Astrocyte (in vitro differentiated cells and primary cell): ENCODE results near the gene CELF4.

Experiments
- EZH2 ChIP-seq: IDR thresholded peaks from 2 replicates; pipeline ENCODE4 v1.6.1; 2012; ENCODE audit warnings: mild to moderate bottlenecking, low read length, inconsistent platforms; ENCODE audit not compliant: insufficient read depth
- TF ChIP-seq, protein P1 (sequence below): IDR thresholded peaks from 2 replicates; pipeline ENCODE4 v1.5.1; 2011; ENCODE audit warnings: low read depth, mild to moderate bottlenecking, inconsistent platforms, low read length, moderate library complexity; ENCODE audit not compliant: insufficient read depth

DNA sequence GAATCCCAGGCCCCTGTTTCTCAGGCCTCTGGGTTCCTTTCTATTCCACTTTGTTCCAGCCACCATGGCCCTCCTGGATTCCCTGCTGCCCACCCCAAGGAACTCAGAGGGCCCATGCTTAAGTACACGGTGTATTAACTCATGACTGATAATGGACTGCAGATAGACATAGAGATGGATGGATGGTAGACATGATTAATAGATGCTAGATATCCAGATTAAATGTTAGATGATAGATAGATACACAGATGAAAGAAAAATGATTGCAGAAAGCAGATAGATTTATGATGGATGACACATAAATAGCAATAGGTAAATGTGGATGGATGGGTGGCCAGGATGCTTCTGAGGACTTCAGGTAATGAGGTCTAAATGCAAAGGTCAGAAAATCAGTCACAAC, 278.0 kb downstream of the CELF4 start:
- TF ChIP-seq, protein P1, sequence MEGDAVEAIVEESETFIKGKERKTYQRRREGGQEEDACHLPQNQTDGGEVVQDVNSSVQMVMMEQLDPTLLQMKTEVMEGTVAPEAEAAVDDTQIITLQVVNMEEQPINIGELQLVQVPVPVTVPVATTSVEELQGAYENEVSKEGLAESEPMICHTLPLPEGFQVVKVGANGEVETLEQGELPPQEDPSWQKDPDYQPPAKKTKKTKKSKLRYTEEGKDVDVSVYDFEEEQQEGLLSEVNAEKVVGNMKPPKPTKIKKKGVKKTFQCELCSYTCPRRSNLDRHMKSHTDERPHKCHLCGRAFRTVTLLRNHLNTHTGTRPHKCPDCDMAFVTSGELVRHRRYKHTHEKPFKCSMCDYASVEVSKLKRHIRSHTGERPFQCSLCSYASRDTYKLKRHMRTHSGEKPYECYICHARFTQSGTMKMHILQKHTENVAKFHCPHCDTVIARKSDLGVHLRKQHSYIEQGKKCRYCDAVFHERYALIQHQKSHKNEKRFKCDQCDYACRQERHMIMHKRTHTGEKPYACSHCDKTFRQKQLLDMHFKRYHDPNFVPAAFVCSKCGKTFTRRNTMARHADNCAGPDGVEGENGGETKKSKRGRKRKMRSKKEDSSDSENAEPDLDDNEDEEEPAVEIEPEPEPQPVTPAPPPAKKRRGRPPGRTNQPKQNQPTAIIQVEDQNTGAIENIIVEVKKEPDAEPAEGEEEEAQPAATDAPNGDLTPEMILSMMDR, result no peak
- TF ChIP-seq EZH2, result no peak
